Fibroblast of the aortic adventitia (primary cell): ENCODE results near the gene ATP5MC3. TPM values are rescaled to one million over a fixed set of nuclear protein-coding genes. Genes with fewer than 3 reads are reported as not detected.

Source experiments
- DNase-seq: peaks from one replicate; pipeline ENCODE4 v3.0.0-alpha.2; 2010; ENCODE audit warnings: low read depth
- H3K4me3 ChIP-seq: 2 replicates; pipeline ENCODE4 v1.5.1; 2011; ENCODE audit warnings: low read depth, mild to moderate bottlenecking, control low read depth, low read length, moderate library complexity
- total RNA-seq: library from RNA; depleted of rRNA; stranded (reverse); fragments of >200 nt; gene quantifications from 2 replicates; pipeline ENCODE4 v1.2.3, GENCODE V29; 2012; ENCODE audit warnings: low replicate concordance
- TF ChIP-seq, protein P1 (sequence below): IDR thresholded peaks from 2 replicates; pipeline ENCODE4 v1.5.1; 2011; ENCODE audit warnings: mild to moderate bottlenecking, low read length, control low read depth, inconsistent platforms; ENCODE audit not compliant: insufficient read depth

Gene ATP5MC3
- total RNA-seq, 1 donor: 168 TPM

GRCh38 chr2:175168564-175168945 lies 13.0 kb downstream of the ATP5MC3 start:
- no peak for DNase-seq
- TF ChIP-seq, protein P1, sequence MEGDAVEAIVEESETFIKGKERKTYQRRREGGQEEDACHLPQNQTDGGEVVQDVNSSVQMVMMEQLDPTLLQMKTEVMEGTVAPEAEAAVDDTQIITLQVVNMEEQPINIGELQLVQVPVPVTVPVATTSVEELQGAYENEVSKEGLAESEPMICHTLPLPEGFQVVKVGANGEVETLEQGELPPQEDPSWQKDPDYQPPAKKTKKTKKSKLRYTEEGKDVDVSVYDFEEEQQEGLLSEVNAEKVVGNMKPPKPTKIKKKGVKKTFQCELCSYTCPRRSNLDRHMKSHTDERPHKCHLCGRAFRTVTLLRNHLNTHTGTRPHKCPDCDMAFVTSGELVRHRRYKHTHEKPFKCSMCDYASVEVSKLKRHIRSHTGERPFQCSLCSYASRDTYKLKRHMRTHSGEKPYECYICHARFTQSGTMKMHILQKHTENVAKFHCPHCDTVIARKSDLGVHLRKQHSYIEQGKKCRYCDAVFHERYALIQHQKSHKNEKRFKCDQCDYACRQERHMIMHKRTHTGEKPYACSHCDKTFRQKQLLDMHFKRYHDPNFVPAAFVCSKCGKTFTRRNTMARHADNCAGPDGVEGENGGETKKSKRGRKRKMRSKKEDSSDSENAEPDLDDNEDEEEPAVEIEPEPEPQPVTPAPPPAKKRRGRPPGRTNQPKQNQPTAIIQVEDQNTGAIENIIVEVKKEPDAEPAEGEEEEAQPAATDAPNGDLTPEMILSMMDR: no peak
- peak overlapping the region; percentile 86 for H3K4me3 ChIP-seq

- peak; percentile 100 for DNase-seq
- H3K4me3 ChIP-seq: peak within 1 kb of the TSS; percentile 100
- TF ChIP-seq, protein P1: peak; percentile 9
Observed at GRCh38 chr2:175167792-175168563, 13.5 kb downstream of the ATP5MC3 start, which contains the start of gene ATF2. ATF2 (minus strand) TSS chr2:175168203; CDS start chr2:175136443, 31,760 bp downstream.

DNA sequence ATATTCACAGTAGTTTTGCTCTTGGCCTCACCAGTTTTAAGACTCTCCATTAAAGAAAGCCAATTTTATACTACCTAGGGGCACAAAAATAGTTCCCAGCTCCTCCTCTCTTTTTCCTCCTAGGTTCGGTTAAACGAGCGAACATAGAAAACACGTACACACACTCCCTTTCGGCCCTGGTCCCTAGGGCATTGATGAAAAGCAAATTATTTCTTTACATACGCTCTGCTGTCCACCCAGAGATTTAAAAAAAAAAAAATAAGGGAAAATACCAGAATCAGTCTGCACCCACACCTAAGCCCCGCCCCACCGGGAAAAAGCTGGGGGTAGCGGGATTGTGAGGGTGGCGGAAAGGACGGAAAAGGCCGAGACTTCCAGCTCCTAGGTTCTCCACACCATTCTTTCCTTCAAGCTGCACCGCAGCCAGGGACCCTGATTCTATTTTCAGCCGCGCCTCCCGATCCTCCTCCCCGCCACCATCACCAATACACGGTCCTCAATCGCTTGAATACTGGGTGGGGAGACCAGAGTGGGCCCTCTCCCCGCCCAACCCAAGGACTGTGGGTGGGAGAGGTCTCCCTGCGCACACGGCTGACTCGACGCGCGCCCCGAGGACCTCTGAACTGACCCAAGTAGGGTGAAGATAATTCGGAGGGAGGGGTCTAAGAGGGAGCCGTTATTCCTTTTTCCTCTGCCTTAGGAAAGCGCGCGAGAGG lies 14.3 kb downstream of the ATP5MC3 start:
- peak overlapping the region; percentile 100 for H3K4me3 ChIP-seq
- DNase-seq: peak; percentile 41
- TF ChIP-seq, protein P1: no peak

DNA sequence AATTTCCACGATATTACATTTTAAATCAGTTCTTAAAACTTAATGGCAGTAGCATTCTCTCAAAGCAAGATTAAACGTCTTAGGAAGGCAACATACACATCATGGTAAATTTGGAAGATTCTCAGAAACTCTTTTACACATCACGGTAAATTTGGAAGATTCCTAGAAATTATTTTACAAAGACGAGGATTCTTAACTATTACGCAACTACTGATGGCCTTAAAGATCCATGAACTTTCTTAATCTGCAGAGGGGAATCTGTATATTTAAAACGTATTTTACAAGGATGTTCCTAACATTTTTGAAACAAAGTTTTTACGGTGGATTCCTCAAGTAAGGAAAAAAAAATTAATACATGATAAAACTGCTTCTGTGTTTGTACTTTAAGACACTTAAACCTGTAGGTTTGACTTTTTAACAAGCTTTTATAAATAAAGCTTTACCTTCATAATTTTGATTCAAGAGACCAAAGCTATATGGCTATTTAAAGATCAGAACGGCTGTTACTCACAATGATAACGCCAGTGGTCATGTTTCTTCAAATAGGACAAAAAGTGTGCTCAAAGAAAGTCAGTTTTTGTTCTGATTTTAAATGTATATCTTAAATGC lies 15.2 kb downstream of the ATP5MC3 start:
- DNase-seq: peak; percentile 13

DNA sequence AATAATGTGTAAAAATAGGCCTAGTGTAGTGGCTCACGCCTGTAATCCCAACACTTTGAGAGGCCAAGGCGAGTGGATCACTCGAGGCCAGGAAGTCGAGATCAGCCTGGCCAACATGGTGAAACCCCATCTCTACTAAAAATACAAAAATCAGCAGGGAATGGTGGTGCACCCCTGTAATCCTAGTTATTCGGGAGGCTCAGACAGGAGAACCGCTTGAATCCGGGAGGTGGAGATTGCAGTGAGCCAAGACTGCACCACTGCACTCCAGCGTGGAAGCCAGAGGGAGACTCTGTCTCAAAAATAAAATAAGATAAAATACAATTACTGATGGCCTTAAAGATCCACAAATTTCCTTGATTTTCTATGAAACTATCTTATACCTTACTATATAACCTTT lies 17.3 kb downstream of the ATP5MC3 start:
- no peak for DNase-seq
- TF ChIP-seq, protein P1: no peak
- no peak overlapping the region for H3K4me3 ChIP-seq

More for the DNA sequence above, 15.2 kb downstream of the ATP5MC3 start:
- peak overlapping the region; percentile 100 for H3K4me3 ChIP-seq
- TF ChIP-seq, protein P1: no peak

GRCh38 chr2:175158894-175159293 lies 22.6 kb downstream of the ATP5MC3 start:
- no peak for DNase-seq
- TF ChIP-seq, protein P1: no peak
- H3K4me3 ChIP-seq: no peak overlapping the region
